Measurements from ENCODE around the gene EDEM1.

Gene EDEM1

DNA sequence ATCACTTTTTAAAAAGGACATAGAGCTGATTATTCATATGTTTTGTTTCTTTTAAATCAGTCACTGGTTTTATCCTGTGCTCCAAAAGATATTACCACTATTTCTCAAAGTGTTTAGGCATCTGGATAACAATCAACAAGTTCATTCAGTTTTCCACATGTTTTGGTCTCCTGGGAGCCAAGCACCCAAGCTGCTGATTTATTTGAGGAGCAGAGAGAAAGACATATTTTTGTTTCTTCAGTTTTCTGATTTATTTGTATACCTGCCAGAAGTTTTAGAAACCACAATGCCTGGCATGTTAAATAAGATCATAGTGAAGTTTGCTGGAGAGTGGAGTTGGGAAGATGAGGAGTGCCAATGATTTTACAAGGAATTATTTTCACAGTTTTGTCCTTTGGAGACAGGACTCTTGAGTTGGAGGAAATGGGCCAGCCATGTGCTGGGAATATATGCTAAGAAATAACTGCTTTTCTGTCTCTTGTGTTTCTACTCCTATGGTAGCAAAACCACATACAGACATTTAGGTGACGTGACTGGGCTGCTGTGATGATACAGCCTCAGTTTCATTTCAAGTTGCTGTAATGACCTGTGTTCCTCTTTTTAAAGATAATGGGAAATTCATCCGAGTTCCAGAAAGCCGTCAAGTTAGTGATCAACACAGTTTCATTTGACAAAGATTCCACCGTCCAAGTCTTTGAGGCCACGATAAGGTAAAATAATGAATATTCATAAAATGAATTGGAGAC lies 11.7 kb downstream of the EDEM1 start:
- no peak overlapping the region for H3K4me3 ChIP-seq (ENCODE audit: low read length)
- DNase-seq (ENCODE audit: low read depth): peak; percentile 64
- TF ChIP-seq CTCF (conservative IDR thresholded peaks at IDR 0.05; ENCODE audit: low read length): no peak

GRCh38 chr3:5201536-5201935 lies 14.0 kb downstream of the EDEM1 start:
- no peak for TF ChIP-seq CTCF (conservative IDR thresholded peaks at IDR 0.05; ENCODE audit: low read length)

GRCh38 chr3:5202222-5202621 lies 14.7 kb downstream of the EDEM1 start:
- no peak overlapping the region for H3K4me3 ChIP-seq (ENCODE audit: low read length)
- DNase-seq (ENCODE audit: low read depth): peak; percentile 83
- no peak for TF ChIP-seq CTCF (conservative IDR thresholded peaks at IDR 0.05; ENCODE audit: low read length)

More at GRCh38 chr3:5201536-5201935, 14.0 kb downstream of the EDEM1 start:
- no peak overlapping the region for H3K4me3 ChIP-seq (ENCODE audit: low read length)
- DNase-seq (ENCODE audit: low read depth): no peak

- no peak for TF ChIP-seq CTCF (conservative IDR thresholded peaks at IDR 0.05; ENCODE audit: low read length)
- no peak overlapping the region for H3K4me3 ChIP-seq (ENCODE audit: low read length)
- DNase-seq (ENCODE audit: low read depth): peak; percentile 7
These were observed 17.8 kb downstream of the EDEM1 start for GRCh38 chr3:5205165-5205941.

DNA sequence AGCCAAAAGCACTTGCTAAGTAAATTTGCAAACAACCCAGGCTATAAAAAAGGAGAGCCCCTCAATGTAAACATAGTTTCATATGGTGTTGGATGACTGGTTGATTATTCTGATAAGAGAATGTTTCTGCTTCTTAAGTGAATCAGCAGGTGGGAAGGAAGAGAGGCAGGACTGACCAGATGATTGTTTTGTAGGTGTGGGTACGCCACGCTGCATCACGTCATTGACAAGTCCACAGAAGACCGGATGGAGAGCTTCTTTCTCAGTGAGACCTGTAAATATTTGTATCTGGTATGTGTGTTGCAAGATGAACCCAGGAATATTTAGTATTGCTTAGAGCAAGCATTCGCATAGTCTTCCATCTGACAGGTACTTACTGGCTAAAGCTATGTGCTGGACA lies 23.4 kb downstream of the EDEM1 start:
- DNase-seq (ENCODE audit: low read depth): no peak
- no peak overlapping the region for H3K4me3 ChIP-seq (ENCODE audit: low read length)
- TF ChIP-seq CTCF (conservative IDR thresholded peaks at IDR 0.05; ENCODE audit: low read length): no peak

GRCh38 chr3:5212628-5213573 lies 25.4 kb downstream of the EDEM1 start:
- TF ChIP-seq CTCF (conservative IDR thresholded peaks at IDR 0.05; ENCODE audit: low read length): no peak
- DNase-seq (ENCODE audit: low read depth): no peak
- no peak overlapping the region for H3K4me3 ChIP-seq (ENCODE audit: low read length)

All from AG10803 (cell line).